H1 (cell line): ENCODE results near the gene MRPS17. TPM values are rescaled to one million over a fixed set of nuclear protein-coding genes. Genes with fewer than 3 reads are reported as not detected.

Experiments used
- CHD1 ChIP-seq: IDR thresholded peaks from 2 replicates; pipeline ENCODE4 v1.6.1; 2012; ENCODE audit warnings: low read depth, low read length, improper control_type of control experiment
- HDAC6 ChIP-seq: IDR thresholded peaks from one replicate; pipeline ENCODE4 v1.7.1; 2012; ENCODE audit warnings: low read depth, mild to moderate bottlenecking, inconsistent platforms, low read length, moderate library complexity
- JUN ChIP-seq: IDR thresholded peaks from 2 replicates; pipeline ENCODE4 v1.6.1; 2011; ENCODE audit warnings: low read depth, mild to moderate bottlenecking, improper control_type of control experiment, low read length
- KDM1A ChIP-seq: fragments of 200-600, 300-600 bp; sonication (generic); IDR thresholded peaks from 2 replicates; pipeline ENCODE4 v1.7.1; 2016; ENCODE audit warnings: mild to moderate bottlenecking, low read length, borderline replicate concordance
- POLR2AphosphoS5 ChIP-seq: IDR thresholded peaks from 2 replicates; pipeline ENCODE4 v1.6.1; 2011; ENCODE audit warnings: low read depth, low read length
- RFX5 ChIP-seq: IDR thresholded peaks from 2 replicates; pipeline ENCODE4 v1.6.1; 2011; ENCODE audit warnings: low read depth, low read length, improper control_type of control experiment, borderline replicate concordance
- SIRT6 ChIP-seq: IDR thresholded peaks from one replicate; pipeline ENCODE4 v1.7.1; 2012; ENCODE audit warnings: low read length, inconsistent platforms
- SRF ChIP-seq: IDR thresholded peaks from 2 replicates; pipeline ENCODE4 v1.6.1; 2011; ENCODE audit warnings: mild to moderate bottlenecking, low read depth, low read length, moderate library complexity
- SUZ12 ChIP-seq: fragments of 200-600 bp; sonication (generic); IDR thresholded peaks from 2 replicates; pipeline ENCODE4 v1.6.1; 2012; ENCODE audit warnings: mild to moderate bottlenecking, inconsistent platforms, low read length, moderate library complexity, mixed read lengths
- polyA plus RNA-seq, 7 experiments: library from polyadenylated mRNA; depleted of rRNA in 3 of 7; stranded (reverse) in 5 of 7; unstranded in 2 of 7; fragments of >200 nt in 5 of 7; fragments of 200-250 nt in 2 of 7; gene quantifications; 1 replicate in 5 of 7; 2 replicates in 1 of 7; 4 replicates in 1 of 7; pipeline versions ENCODE4 v1.2.1 to v1.2.3, GENCODE V29; 2011 to 2013; ENCODE audit warnings: missing spikeins in 2 of 7, mixed read lengths in 2 of 7
- total RNA-seq: library from RNA; stranded (reverse); fragmentation: NEBNext Ultra II Directional; extraction: Animal tissue kit (Norgen Biotek cat#: 25700); gene quantifications from 2 replicates; pipeline ENCODE4 v1.2.1, GENCODE V29; 2021

The MRPS17 gene
- total and polyA plus RNA-seq, 2 of the 8 experiments (the other 6 are each of a cell fraction or from before 2014, with no cell fraction given): 15.8 to 27.3 TPM

GRCh38 chr7:55946545-55946944 lies 5.1 kb upstream of the MRPS17 start (continued):
- TF ChIP-seq SIRT6 (no peak), POLR2AphosphoS5 (no peak), SRF (no peak), JUN (no peak), SUZ12 (no peak), KDM1A (no peak), CHD1 (no peak), HDAC6 (no peak), RFX5 (no peak)
